ENCODE measurements around the gene SLC7A7. TPM values are rescaled to one million over a fixed set of nuclear protein-coding genes. Genes with fewer than 3 reads are reported as not detected.

The SLC7A7 gene
- total and polyA plus RNA-seq, 10 of the 15 experiments (the other 5 are each of a cell fraction or from before 2014, with no cell fraction given) = 27.8 to 79.2 (median 50.8) TPM

DNA sequence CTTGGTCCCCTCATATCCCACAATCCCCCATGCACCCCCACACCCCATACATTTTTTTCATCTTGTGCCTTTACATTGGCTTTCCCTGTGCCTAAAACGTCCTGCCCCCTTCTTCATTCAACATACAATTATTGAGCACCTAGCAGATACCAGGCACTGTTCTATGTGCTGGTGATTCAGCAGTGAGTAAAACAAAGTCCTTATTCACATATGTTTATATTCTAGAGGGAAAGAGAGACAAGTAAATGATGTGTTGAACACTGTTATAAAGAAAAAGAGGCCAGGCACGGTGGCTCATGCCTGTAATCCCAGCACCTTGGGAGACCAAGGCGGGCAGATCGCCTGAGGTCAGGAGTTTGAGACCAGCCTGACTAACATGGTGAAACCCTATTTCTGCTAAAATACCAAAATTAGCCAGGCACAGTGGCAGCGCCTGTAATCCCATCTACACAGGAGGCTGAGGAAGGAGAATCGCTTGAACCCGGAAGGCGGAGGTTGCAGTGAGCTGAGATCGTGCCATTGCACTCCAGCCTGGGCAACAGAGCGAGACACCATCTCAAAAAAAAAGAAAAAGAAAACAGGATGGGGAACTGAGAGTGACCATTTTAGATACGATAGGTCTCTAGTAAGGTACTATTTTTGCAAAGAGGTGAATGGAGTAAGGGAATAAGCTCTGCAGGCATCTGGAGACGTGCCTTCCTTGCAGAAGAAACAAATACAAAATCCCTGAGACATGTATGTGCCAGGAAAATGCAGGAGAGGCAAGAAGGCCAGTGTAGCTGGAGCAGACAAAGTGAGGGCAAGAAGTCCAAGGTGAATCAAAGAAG lies 12.2 kb downstream of the SLC7A7 start (continued):
- TF ChIP-seq ZNF687 (IDR thresholded peaks at IDR 0.05) (no peak; the same call in 1 of the 2 replicates), ZSCAN29 (IDR thresholded peaks at IDR 0.05) (no peak), TCF3 (IDR thresholded peaks at IDR 0.05; ENCODE audit: borderline replicate concordance, insufficient read depth, low read depth, low read length) (no peak), FOXM1 (IDR thresholded peaks at IDR 0.05; ENCODE audit: low read depth, low read length) (peak; percentile 78), SP1 (IDR thresholded peaks at IDR 0.05; ENCODE audit: low read depth, low read length) (peak; percentile 13), MEF2A (IDR thresholded peaks at IDR 0.05; ENCODE audit: insufficient read depth, low read depth, low read length) (peak; percentile 68; the same call in 1 of the 2 replicates), ZNF384 (IDR thresholded peaks at IDR 0.05; ENCODE audit: borderline replicate concordance, low read depth, low read length) (peak; percentile 85), ATF2 (IDR thresholded peaks at IDR 0.05; ENCODE audit: low read length) (peak; percentile 53; the same call in 1 of the 2 replicates), TARDBP (IDR thresholded peaks at IDR 0.05; ENCODE audit: borderline replicate concordance) (no peak), STAT1 (conservative IDR thresholded peaks at IDR 0.05) (0 out of 2 replicates have a peak, but pooled peaks have one; percentile 29), IRF5 (IDR thresholded peaks at IDR 0.05; ENCODE audit: borderline replicate concordance) (no peak), RAD21 (IDR thresholded peaks at IDR 0.05; ENCODE audit: insufficient read depth, low read depth, low read length) (no peak)
- TF ChIP-seq, protein P1, sequence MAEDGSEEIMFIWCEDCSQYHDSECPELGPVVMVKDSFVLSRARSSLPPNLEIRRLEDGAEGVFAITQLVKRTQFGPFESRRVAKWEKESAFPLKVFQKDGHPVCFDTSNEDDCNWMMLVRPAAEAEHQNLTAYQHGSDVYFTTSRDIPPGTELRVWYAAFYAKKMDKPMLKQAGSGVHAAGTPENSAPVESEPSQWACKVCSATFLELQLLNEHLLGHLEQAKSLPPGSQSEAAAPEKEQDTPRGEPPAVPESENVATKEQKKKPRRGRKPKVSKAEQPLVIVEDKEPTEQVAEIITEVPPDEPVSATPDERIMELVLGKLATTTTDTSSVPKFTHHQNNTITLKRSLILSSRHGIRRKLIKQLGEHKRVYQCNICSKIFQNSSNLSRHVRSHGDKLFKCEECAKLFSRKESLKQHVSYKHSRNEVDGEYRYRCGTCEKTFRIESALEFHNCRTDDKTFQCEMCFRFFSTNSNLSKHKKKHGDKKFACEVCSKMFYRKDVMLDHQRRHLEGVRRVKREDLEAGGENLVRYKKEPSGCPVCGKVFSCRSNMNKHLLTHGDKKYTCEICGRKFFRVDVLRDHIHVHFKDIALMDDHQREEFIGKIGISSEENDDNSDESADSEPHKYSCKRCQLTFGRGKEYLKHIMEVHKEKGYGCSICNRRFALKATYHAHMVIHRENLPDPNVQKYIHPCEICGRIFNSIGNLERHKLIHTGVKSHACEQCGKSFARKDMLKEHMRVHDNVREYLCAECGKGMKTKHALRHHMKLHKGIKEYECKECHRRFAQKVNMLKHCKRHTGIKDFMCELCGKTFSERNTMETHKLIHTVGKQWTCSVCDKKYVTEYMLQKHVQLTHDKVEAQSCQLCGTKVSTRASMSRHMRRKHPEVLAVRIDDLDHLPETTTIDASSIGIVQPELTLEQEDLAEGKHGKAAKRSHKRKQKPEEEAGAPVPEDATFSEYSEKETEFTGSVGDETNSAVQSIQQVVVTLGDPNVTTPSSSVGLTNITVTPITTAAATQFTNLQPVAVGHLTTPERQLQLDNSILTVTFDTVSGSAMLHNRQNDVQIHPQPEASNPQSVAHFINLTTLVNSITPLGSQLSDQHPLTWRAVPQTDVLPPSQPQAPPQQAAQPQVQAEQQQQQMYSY (CRISPR knock-in tag; IDR thresholded peaks at IDR 0.05) = no peak
- TF ChIP-seq, protein P2, sequence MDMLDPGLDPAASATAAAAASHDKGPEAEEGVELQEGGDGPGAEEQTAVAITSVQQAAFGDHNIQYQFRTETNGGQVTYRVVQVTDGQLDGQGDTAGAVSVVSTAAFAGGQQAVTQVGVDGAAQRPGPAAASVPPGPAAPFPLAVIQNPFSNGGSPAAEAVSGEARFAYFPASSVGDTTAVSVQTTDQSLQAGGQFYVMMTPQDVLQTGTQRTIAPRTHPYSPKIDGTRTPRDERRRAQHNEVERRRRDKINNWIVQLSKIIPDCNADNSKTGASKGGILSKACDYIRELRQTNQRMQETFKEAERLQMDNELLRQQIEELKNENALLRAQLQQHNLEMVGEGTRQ (IDR thresholded peaks at IDR 0.05; ENCODE audit: borderline replicate concordance, low read depth, low read length) = no peak
- TF ChIP-seq, protein P3, sequence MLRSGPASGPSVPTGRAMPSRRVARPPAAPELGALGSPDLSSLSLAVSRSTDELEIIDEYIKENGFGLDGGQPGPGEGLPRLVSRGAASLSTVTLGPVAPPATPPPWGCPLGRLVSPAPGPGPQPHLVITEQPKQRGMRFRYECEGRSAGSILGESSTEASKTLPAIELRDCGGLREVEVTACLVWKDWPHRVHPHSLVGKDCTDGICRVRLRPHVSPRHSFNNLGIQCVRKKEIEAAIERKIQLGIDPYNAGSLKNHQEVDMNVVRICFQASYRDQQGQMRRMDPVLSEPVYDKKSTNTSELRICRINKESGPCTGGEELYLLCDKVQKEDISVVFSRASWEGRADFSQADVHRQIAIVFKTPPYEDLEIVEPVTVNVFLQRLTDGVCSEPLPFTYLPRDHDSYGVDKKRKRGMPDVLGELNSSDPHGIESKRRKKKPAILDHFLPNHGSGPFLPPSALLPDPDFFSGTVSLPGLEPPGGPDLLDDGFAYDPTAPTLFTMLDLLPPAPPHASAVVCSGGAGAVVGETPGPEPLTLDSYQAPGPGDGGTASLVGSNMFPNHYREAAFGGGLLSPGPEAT (IDR thresholded peaks at IDR 0.05; ENCODE audit: low read depth) = peak; percentile 83

Measured in GM12878 (cell line).